ENCODE measurements around the gene IER5.
"Not testable (repeated sequence)": the region's sequence is repeated elsewhere in the genome, so short reads cannot be mapped to it uniquely, and the experiment has no call there.

IER5 gene

DNA sequence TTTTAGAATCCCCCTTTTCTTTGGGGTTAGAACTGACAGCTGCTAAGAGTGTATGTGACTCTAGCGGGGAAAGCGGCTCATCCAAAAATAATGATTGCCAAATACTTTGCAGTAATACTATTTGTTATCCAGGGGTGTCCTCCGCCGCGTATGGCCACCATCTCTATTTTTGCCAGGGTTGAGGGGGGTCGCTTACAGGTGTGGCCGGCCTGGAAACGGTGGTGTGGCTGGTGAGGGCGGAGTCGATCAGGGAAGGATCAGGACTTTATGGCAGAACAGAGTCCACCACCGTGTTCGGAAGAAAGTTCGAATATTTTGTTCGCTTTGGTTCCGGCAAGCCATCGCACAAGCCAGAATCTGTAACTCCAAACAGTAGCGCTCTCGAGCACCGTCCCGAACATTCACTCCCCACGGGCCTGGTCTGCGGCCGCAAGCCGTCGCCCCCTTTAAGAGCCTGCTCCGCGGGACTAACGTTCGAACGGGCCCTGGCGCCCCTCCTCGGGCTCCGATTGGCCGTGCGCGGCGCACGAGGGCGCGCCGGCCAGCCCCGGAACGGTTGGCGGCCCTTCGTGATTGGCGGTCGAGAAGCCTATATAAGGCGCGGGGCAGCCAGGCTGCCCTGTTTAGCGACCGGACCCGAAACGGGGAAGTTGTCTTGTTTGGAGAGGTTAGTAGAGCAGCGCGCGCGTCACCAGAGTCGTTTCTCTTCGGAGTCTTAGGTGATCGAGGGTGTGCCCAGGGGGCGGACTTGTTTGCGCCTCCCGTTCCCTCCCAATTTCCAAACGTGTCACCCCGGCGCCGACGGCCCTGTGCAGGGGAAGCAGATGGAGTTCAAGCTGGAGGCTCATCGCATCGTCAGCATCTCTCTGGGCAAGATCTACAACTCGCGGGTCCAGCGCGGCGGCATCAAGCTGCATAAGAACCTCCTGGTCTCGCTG, at the start of gene IER5:
TSS of gene IER5 (plus strand) at position 622 of the 938 bp plus-strand sequence. CDS start at position 825, 203 bp downstream.
- peak; percentile 99 for DNase-seq

DNA sequence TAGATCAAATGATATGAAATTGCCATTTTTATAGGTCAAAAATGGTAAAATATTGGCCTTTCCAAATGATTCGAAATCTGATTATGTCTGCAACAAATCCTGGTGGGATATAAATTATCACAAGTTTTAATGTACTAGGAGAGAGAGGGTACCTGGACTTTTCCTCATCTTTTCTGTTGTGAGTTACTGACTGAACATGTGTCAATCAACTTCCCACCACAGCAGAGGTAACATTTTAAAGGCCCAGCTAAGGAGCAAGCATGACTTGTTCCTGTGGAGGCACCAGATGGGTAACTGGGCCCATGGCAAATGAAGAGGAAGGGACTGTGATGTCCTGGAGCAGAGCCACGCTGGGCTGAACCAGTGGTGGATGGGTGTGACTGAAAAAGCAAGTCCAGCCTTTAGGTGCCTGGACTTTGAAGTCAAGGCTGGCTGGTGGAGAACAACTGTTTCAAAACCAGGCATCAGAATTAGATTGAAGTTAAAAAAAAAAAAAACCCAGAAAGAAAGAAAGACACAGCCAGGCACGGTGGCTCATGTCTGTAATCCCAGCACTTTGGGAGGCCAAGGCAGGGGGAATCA, 48.1 kb upstream of the IER5 start:
- DNase-seq, result no peak

DNA sequence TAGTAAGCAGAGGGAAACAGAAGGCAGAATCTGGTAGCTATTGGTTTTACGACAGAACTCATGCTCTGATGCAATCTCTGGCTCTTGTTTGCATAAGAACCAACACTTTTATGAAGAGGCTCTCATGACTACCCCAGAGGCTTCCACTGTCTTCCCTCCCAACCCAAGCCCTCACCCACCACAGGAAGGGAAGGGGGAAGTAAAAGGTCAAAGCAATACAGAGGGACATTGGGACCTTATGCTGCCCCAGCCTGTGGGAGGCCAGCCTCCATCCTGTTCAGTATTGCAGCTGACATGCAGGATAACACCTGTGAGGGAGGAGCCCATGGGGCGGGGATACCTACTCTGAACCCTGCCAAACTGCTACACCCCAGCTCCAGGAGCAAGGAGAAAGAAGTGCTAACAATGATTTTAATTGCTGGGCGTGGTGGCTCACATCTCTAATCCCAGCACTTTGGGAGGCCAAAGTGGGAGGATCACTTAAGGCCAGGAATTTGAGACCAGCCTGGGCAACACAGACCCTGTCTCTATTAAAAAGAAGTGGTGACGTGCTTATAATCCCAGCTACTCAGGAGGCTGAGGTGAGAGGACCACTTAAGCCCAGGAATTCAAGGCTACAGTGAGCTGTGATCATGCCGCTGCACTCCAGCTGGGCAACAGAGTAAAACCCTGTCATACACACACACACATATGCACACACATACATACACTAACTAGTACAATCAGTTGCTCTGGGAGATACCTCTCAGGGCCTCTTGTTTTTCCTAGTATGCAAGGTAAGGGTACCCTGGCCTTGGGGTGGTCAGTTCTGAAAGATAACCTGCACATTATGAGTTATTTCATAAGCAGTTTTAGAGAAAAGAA, 45.2 kb upstream of the IER5 start:
- DNase-seq, result peak; percentile 57

DNA sequence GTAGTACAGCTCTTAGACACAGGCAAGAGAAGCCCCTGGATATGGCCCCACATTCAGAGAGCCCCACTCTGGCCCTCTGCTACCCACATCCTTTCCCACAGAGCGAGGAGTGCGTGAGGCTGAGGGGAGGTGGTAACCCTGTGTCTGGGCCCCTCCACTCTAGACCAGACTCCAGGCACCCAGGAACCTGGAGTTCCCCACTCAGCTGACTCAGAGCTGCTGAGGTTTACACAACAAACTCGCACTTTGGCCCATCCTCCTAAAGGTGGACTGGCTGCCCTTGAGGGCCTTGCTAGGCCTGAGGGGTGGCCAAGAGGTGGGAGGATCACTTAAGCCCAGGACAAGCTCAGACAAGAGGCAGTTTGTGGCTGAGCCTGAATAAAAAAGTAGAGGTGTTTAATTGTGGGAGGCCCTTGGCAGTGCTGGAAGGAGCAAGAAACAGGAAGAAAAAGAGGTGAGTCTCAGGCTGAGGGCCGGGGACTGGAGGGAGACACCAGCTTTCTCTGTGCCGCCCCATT, 44.0 kb upstream of the IER5 start:
- DNase-seq, result no peak

DNA sequence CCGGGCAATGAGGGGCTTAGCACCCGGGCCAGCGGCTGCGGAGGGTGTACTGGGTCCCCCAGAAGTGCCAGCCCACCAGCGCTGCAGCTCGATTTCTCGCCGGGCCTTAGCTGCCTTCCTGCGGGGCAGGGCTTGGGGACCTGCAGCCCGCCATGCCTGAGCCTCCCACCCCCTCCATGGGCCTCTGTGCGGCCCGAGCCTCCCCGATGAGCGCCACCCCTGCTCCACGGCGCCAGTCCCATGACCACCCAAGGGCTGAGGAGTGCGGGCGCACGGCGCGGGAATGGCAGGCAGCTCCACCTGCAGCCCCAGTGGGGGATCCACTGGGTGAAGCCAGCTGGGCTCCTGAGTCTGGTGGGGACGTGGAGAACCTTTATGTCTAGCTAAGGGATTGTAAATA, 42.6 kb upstream of the IER5 start:
- DNase-seq, result not testable (repeated sequence)

DNA sequence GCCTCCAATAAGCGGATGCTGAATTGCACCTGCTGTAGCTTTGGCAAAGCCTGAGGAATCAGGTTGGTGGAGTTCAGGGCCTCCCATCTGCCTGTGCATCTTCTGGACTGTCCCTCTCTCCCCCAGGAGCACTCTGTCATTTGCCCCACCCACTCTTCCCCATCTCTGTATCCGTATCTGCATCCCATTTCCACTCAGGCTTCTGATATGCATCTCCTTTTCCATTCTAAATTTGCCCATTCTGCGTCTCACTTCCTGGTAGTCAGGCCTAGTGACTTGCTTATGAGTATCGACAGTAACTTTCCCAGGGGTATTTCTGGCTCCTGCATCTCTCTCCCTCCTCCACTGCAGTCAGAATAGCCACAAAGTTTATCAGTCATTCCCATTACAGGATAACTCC, 39.1 kb upstream of the IER5 start:
- DNase-seq, result no peak

DNA sequence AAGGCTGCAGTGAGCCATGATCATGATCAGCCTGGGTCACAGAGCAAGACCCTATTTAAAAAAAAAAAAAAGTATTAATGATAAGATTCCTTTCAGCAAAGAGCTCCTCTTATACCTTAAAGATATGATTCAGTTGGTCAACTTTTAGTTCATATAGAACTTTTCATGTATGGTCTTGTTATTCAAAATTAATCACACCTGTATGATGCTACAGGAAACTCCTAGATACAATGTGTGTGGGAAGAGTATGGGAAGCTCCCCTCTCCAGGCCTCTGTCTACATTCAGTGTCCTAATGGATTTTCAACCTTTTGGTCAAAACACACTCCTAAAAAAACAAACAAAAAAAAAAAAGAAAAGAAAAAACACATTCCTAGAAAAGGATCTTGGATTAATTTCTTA, 37.6 kb upstream of the IER5 start:
- no peak for DNase-seq

DNA sequence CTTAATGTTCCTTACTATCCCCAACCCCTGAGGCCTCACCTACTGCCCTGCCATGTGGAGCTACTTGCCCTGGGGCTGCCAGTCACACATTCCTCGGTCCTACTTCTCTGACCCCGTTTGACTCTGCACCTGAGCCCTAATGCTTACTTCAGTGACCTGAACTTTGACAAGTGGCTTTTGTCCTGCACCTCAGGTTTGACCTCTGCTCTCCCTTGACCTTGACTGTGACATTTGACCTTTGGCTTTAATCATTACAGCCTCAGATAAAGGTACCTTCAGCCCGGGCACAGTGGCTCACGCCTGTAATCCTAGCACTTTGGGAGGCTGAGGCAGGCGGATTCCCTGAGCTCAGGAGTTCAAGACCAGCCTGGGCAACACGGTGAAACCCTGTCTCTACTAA, 31.9 kb upstream of the IER5 start:
- no peak for DNase-seq

DNA sequence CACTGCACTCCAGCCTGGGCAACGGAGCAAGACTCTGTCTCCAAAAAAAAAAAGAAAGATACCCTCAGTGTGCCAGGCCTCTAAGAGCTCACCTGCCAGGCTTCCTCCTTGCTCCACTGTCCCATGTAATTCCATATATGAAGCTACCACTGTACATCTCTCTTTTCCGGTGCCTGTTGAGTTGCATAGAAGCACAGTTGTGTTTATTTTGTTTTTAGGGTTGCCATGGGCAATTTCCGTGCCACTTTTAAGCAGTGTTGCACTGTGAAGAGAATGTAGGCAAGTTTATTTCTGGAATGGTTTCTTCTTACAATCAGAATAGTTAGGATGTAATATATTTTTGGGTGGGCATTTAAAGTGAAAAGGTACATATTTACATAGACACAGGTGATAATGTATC, 31.4 kb upstream of the IER5 start:
- DNase-seq, result no peak

DNA sequence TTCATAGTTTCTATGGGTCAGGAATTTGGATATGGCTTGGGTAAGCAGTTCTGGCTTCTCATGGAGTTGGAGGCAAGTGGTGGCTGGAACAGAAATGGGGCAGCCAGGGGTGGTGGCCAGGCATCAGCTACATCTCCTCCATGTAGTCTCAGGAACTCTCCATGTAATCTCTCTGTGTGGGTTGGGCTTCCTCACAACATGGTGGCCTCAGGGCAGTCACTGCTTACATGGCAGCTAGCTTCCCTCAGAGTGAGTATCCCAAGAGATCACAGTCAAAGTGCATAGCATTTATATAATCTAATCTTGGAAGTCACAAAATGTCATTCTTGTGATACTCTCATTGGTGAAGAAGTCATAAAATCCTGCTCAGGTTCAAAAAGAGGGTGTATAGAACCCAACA, 29.1 kb upstream of the IER5 start:
- no peak for DNase-seq

DNA sequence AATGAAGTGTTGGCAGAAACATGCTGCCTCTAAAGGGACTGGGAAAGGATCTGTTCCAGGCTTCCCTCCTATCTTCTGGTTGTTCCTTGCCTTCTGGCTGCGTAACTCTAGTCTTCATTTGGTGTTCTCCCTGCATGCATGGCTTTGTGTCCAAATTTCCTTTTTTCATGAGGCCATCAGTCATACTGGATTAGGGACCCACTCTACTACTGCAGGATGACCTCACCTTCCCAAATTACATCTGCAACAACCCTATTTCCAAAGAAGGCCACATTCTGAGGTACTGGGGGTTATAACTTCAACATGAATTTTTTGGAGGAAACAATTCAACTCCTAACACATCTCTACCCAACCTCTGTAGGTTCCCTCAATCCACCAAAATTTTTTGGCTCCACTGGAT, 28.4 kb upstream of the IER5 start:
- DNase-seq, result no peak

DNA sequence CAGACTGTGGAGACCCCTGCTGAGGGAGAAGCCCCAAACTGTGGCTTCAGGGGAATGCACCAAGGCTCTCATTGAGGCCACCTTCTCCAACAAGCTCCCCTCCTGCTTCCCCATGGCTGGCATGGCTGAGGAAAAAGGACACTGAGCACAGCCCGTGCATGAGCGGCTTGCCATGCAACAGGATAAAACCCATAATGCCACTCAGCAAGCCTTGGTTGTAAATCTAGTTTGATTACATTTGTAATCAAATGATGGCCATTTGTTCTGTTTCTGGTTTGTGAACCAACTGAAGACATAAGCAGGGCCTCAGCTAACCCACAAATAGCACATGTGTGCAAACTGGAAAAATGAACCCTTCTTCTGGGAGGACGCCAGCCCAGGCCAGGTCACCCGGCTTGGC, 27.6 kb upstream of the IER5 start:
- DNase-seq, result not testable (repeated sequence)

DNA sequence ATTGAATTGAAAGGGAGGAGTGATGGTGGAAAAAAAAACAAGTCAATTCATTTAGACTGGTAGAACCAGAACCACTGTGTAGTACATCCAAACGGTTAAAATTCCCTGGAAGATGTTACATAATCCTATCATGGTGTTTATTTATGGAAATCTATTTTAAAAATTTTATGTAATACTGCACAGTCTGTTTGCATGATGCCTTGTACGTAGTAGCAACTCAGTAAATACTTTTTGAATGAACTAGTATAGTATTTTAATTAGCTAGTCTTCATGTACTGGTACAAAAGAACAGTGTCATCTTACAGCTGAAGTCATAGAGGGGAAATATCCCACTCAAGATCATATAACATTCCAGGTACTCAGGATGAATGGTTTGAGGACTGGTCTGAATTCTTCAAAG, 27.0 kb upstream of the IER5 start:
- no peak for DNase-seq

DNA sequence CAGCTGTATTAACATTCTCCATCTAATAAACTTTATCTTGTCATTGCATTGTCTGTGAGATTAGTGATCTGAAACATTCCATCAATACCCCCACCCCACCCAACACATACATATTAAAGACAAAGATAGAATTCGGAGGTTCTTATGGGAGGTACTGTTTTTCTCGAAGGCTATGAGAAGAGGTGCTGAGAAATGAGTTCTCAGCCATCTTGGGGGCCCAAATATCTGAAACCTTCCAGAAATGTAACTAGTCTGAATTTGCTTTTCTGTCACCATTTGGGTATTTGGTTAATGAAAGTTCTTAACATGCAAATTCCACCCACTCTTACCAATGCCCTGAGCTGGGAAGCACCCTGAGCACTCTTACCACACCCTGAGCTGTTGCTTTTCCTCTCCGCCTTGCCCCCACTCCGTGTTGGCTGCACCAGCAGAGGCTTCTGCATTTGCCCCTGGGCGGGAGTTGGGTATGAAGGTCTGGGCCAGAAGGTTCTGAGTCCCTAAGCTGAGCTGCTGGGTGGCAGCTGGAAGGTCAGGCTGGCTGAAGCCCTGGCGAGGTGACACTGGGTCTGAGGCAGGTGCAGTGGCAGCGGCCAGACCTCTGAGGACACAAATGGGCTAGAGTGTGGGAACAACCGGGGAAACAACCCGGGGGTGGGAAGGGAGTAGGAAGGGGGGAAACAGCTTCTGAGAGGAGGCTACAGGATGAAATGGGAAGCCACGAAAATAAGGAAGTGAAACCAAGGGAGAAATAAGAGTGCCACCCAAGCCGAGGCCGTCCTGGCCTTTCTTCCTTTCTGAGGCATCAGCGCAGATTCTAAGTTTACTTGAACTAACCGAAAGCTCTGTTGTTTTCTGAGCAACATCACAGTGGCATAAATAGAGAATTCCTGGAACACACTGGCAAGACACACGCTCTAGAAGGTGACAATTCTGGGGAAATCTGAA, 26.3 kb upstream of the IER5 start:
- peak; percentile 72 for DNase-seq

DNA sequence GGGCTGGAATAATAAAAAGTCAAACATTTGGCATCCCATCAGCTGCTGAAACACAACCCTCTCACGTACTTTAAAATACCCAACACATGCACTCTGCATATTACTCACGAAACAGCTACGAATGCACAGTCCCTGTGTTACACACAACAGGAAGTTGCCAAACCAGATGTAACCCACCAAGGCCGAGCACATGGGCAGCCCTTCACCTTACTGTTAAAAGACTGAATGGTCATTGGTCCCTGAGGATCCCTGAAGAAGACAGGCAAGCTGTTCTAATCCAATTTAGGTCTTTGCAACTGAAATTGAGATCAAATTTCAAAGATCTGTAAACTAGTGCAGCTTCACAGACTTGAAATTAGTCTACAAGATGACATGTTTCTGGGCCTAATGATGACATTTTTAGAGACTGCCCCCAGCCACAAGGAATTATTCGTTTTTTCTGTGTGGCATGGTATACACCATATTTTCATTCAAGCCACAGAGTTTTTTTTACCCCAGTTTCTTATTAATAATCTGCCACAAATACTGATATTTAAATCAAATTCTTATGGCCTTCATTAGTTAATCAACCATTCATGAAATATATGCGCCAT, 25.6 kb upstream of the IER5 start:
- peak; percentile 60 for DNase-seq

DNA sequence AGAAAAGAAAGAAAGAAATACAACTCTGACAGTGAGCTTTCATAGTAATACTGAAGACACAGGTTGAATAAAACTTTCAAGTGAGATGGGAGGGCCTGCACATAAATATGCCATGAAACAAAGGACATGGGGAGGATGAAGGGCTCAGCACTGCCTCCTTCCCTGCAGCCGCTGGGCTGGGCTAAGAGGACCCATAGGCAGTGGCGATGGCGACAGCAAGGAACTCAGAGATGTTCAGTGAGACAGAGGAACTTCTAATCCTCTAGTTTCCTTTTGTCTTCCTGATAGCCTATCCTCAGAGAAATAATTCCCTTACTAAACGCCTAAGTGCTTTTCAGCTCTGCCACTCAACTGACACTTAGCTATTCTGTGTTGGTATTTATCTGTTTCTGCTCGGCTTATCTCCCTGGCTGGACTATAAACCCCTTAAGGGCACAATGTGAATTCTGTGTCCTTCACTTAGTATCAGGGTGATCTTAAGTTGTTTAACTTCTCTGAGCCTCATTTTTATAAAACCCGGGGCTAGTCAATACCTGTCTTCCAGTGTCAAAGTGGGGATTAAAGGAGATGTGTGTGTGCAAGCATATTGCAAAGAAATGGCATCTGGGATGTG, 24.4 kb upstream of the IER5 start:
- no peak for DNase-seq

DNA sequence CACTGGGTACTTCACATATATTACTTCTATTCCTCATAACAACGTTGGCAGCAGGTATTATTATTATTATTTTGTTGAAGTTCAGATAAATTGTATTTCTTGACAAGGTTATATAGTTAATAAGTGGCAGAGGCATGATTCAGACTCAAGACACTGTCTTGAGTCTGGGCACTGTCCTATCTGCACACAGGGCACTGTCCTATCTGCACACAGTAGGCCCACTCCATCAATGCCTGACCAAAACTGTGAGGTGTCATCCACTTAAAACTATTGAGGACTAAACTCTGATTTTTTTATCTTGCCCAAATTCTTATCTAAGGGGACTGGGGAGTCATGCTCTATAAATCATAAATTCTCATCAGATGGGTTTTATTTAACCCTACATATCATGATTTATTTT, 23.8 kb upstream of the IER5 start:
- no peak for DNase-seq

DNA sequence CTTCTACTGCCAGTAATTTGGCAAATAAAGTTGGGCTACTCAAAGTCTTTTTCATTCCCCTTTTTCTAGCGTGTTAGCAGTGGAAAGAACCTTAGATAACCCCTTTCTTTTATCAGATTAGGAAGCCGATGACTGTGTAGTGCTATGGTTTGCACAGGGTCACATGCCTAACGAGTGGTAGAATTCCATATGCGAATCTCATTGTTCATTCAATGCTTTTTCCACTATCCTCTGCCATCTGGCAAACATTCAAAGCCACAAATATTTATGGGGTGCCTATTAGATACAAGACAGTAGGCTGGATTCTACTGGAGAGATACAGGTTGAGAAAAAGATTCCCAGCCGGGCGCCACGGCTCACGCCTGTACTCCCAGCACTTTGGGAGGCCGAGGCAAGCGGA, 14.9 kb upstream of the IER5 start:
- no peak for DNase-seq

DNA sequence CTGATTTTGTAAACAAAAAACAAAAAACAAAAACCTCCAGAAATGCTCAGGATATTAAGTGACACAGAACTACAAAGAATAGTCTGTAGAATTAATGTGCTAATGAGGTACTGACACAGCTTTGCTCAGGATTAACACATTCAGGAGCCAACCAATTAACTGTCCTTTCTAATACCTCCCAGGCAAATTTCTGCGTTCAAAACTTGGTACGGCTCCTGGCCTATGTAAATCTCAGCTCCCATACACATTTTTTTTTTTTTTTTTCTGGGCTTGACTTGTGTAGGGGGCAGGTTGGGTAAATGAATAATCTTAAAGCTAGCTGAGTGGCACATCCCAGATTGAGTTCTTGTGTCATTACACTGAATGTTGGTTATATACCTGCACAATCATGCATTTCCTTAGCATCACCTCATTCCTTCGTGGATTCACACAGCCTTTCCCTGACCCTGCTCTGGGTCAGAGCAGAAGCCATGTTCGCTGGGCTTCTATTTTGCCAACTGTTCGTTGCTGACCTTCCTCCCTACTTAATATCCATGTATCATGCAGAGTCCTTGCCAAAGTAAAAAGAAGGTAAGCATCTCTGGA, 12.6 kb upstream of the IER5 start:
- no peak for DNase-seq

DNA sequence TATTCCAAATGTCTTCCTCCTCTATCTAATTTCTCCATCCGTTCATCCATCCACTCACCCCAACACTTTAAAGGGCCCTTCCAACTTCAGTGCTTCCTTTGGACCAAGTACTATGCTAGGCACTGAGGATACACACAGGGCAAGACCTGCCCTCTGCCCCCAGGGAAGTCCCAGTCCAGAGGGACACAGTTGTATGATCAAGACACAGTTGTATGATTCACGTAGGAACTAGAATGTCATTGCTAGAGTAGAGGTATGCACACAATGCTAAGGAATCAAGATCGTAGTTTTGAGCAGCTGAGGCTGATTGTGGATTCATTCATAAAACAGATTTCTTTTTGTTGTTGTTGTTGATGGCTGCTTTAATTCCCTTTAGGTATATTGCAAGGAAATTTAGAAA, 11.6 kb upstream of the IER5 start:
- no peak for DNase-seq

All from RPMI8226 (cell line).